Measurements from ENCODE around the gene CFTR.

Gene CFTR

GRCh38 chr7:117664047-117664446 lies 184.2 kb downstream of the CFTR start:
- H3K36me3 ChIP-seq (ENCODE audit: low read depth) = no peaks in the 10 kb centered on the region
- H3K27ac ChIP-seq (ENCODE audit: poor library complexity, severe bottlenecking) = no peak overlapping the region
- no peak for ATAC-seq (ENCODE audit: low read depth)
- no peak for TF ChIP-seq CTCF (IDR thresholded peaks at IDR 0.05; ENCODE audit: poor library complexity, severe bottlenecking)
- no peaks in the 10 kb centered on the region for H3K9me3 ChIP-seq (ENCODE audit: severe bottlenecking)
- H3K27me3 ChIP-seq (ENCODE audit: insufficient read depth, poor library complexity, severe bottlenecking) = no peaks in the 10 kb centered on the region
- no peaks in the 10 kb centered on the region for H3K4me1 ChIP-seq (ENCODE audit: insufficient read depth, poor library complexity, severe bottlenecking)
- no peak overlapping the region for H3K4me3 ChIP-seq (ENCODE audit: severe bottlenecking)
- no peak for DNase-seq (ENCODE audit: low spot score)

DNA sequence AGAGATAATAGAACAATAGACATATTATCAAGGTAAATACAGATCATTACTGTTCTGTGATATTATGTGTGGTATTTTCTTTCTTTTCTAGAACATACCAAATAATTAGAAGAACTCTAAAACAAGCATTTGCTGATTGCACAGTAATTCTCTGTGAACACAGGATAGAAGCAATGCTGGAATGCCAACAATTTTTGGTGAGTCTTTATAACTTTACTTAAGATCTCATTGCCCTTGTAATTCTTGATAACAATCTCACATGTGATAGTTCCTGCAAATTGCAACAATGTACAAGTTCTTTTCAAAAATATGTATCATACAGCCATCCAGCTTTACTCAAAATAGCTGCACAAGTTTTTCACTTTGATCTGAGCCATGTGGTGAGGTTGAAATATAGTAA lies 185.5 kb downstream of the CFTR start:
- Histone ChIP-seq H3K4me1 (ENCODE audit: insufficient read depth, poor library complexity, severe bottlenecking) (no peaks in the 10 kb centered on the region), H3K9me3 (ENCODE audit: severe bottlenecking) (no peaks in the 10 kb centered on the region), H3K27me3 (ENCODE audit: insufficient read depth, poor library complexity, severe bottlenecking) (no peaks in the 10 kb centered on the region), H3K4me3 (ENCODE audit: severe bottlenecking) (no peak overlapping the region), H3K36me3 (ENCODE audit: low read depth) (no peaks in the 10 kb centered on the region), H3K27ac (ENCODE audit: poor library complexity, severe bottlenecking) (no peak overlapping the region)
- TF ChIP-seq CTCF (IDR thresholded peaks at IDR 0.05; ENCODE audit: poor library complexity, severe bottlenecking) = no peak
- ATAC-seq (ENCODE audit: low read depth) (no peak), DNase-seq (ENCODE audit: low spot score) (no peak)

DNA sequence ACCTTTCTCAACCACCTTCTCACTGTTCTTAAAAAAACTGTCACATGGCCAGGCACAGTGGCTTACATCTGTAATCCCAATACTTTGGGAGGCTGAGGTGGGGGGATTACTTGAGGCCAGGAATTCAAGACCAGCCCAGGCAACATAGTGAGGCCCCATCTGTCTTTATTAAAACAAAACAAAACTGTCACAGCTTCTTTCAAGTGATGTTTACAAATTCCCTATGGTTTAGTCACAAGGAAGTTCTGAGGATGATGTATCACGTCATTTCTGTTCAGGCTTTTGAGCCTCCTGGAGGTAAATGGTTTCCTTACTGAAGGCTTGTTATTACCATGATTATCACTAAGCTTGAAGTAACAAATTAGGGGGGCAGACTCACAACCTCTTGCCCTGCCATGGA lies 186.2 kb downstream of the CFTR start:
- DNase-seq (ENCODE audit: low spot score) = no peak
- no peak overlapping the region for H3K27ac ChIP-seq (ENCODE audit: poor library complexity, severe bottlenecking)
- H3K27me3 ChIP-seq (ENCODE audit: insufficient read depth, poor library complexity, severe bottlenecking) = no peaks in the 10 kb centered on the region
- no peak for TF ChIP-seq CTCF (IDR thresholded peaks at IDR 0.05; ENCODE audit: poor library complexity, severe bottlenecking)
- H3K4me1 ChIP-seq (ENCODE audit: insufficient read depth, poor library complexity, severe bottlenecking) = no peaks in the 10 kb centered on the region
- H3K9me3 ChIP-seq (ENCODE audit: severe bottlenecking) = no peaks in the 10 kb centered on the region
- ATAC-seq (ENCODE audit: low read depth) = peak; percentile 45; the same call in 1 of the 3 replicates
- no peaks in the 10 kb centered on the region for H3K36me3 ChIP-seq (ENCODE audit: low read depth)
- H3K4me3 ChIP-seq (ENCODE audit: severe bottlenecking) = no peak overlapping the region

- no peaks in the 10 kb centered on the region for H3K27me3 ChIP-seq (ENCODE audit: insufficient read depth, poor library complexity, severe bottlenecking)
- no peak overlapping the region for H3K27ac ChIP-seq (ENCODE audit: poor library complexity, severe bottlenecking)
- H3K36me3 ChIP-seq (ENCODE audit: low read depth) = no peaks in the 10 kb centered on the region
- no peak overlapping the region for H3K4me3 ChIP-seq (ENCODE audit: severe bottlenecking)
- no peaks in the 10 kb centered on the region for H3K4me1 ChIP-seq (ENCODE audit: insufficient read depth, poor library complexity, severe bottlenecking)
- no peak for DNase-seq (ENCODE audit: low spot score)
- ATAC-seq (ENCODE audit: low read depth) = no peak
- H3K9me3 ChIP-seq (ENCODE audit: severe bottlenecking) = no peaks in the 10 kb centered on the region
- TF ChIP-seq CTCF (IDR thresholded peaks at IDR 0.05; ENCODE audit: poor library complexity, severe bottlenecking) = no peak
Observed at GRCh38 chr7:117666689-117667088, 186.9 kb downstream of the CFTR start.

- Histone ChIP-seq H3K9me3 (ENCODE audit: severe bottlenecking) (no peaks in the 10 kb centered on the region), H3K4me3 (ENCODE audit: severe bottlenecking) (no peak overlapping the region), H3K4me1 (ENCODE audit: insufficient read depth, poor library complexity, severe bottlenecking) (no peaks in the 10 kb centered on the region), H3K36me3 (ENCODE audit: low read depth) (no peaks in the 10 kb centered on the region), H3K27ac (ENCODE audit: poor library complexity, severe bottlenecking) (no peak overlapping the region), H3K27me3 (ENCODE audit: insufficient read depth, poor library complexity, severe bottlenecking) (no peaks in the 10 kb centered on the region)
- no peak for TF ChIP-seq CTCF (IDR thresholded peaks at IDR 0.05; ENCODE audit: poor library complexity, severe bottlenecking)
- DNase-seq (ENCODE audit: low spot score) (no peak), ATAC-seq (ENCODE audit: low read depth) (no peak)
Observed at GRCh38 chr7:117667456-117667855, 187.6 kb downstream of the CFTR start.

All from RWPE2 (cell line).